Keratinocyte (primary cell): ENCODE data around the gene SMAD6.

Source experiments
- EZH2 ChIP-seq: IDR thresholded peaks from one replicate; pipeline ENCODE4 v1.6.1; 2012; ENCODE audit warnings: inconsistent platforms, mild to moderate bottlenecking, low read length, moderate library complexity
- TF ChIP-seq, protein P1 (sequence below), 3 experiments: IDR thresholded peaks in 1 of 3; conservative IDR thresholded peaks in 1 of 3; optimal IDR thresholded peaks in 1 of 3; 2 replicates in 2 of 3; 3 replicates in 1 of 3; pipeline versions ENCODE3 to v1.5.1; 2011; ENCODE audit warnings: low read length in 3 of 3, mild to moderate bottlenecking in 3 of 3, moderate library complexity in 2 of 3, control low read depth in 1 of 3, inconsistent platforms in 1 of 3; ENCODE audit not compliant: insufficient read depth in 2 of 3; ENCODE audit errors: extremely low read depth in 1 of 3

DNA sequence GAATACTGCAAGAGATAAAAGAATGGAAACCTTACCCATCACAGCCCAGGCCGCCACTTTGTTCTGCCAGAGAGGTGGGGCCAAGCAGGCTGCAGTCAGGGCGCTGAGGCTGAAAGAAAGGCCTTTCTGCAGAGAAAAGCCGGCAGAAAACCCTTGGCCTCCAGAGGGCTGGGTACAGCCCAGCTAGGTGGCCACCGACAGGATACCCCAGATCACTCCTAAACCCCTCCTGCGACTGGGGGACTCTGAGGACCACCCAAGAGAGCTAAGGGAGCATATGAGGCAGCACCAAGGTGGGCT is 69.3 kb downstream of the SMAD6 start:
- TF ChIP-seq, protein P1, sequence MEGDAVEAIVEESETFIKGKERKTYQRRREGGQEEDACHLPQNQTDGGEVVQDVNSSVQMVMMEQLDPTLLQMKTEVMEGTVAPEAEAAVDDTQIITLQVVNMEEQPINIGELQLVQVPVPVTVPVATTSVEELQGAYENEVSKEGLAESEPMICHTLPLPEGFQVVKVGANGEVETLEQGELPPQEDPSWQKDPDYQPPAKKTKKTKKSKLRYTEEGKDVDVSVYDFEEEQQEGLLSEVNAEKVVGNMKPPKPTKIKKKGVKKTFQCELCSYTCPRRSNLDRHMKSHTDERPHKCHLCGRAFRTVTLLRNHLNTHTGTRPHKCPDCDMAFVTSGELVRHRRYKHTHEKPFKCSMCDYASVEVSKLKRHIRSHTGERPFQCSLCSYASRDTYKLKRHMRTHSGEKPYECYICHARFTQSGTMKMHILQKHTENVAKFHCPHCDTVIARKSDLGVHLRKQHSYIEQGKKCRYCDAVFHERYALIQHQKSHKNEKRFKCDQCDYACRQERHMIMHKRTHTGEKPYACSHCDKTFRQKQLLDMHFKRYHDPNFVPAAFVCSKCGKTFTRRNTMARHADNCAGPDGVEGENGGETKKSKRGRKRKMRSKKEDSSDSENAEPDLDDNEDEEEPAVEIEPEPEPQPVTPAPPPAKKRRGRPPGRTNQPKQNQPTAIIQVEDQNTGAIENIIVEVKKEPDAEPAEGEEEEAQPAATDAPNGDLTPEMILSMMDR (optimal IDR thresholded peaks at IDR 0.05 in 1 of 3, IDR thresholded peaks at IDR 0.05 in 1 of 3, conservative IDR thresholded peaks at IDR 0.05 in 1 of 3; ENCODE audit: extremely low read depth in 1 of 3, insufficient read depth in 2 of 3, low read length in 3 of 3) = no peak
- no peak for TF ChIP-seq EZH2
